HG03095 (cell line): ENCODE data around the gene ZBTB20.

ENCODE experiments used
- ATAC-seq: cut with Tn5 transposase; IDR thresholded peaks from one replicate; pipeline ENCODE4 v1.9.1; 2021; ENCODE audit warnings: moderate library complexity; ENCODE audit not compliant: unreplicated experiment

ZBTB20 gene

DNA sequence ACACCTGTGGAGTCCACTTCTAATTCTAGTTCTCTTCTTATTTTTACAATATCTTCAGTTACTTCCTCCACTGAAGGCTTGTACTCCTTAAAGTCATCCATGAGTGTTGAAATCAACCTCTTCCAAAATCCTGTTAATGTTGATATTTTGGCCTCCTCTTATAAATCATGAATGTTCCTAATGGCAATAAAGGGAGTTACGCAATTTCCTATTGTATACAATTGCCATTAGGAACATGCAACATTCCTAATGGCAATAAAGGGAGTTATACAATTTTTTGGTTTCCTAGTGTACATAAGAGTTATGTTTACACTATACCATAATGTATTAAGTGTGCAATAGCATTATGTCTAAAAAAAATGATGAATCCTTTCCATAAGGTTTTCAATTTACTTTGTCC lies 862.4 kb downstream of the ZBTB20 start:
- ATAC-seq, result no peak
